Measurements from ENCODE around the gene SMIM10L1. TPM values are rescaled to one million over a fixed set of nuclear protein-coding genes. Genes with fewer than 3 reads are reported as not detected.
A peak's percentile ranks its signal among the peaks of the same experiment; 100 is the strongest.

The SMIM10L1 gene
- total RNA-seq, 4 donors from 2014 or later = 7.5 to 9.6 (median 8.1) TPM

- TF ChIP-seq CTCF (IDR thresholded peaks at IDR 0.05) = no peak
- Histone ChIP-seq H3K36me3 (peaks cover 0 to 23% (median 0%) of the 10 kb centered on the region in 3 donors), H3K27me3 (no peaks in the 10 kb centered on the region), H3K9me3 (no peaks in the 10 kb centered on the region), H3K27ac (no peak overlapping the region), H3K4me1 (peaks cover 0 to 18% (median 2%) of the 10 kb centered on the region in 4 donors), H3K4me3 (no peak overlapping the region)
- DNase-seq (ENCODE audit: low spot score in 2 of 2) = no peak
- 95 to 96% methylated on average over 1 of the region's 1 CpG for WGBS, 2 donors
Observed at GRCh38 chr12:11162502-11162901, 8.5 kb upstream of the SMIM10L1 start.

GRCh38 chr12:11164384-11164783, 6.6 kb upstream of the SMIM10L1 start:
- TF ChIP-seq EP300 (IDR thresholded peaks at IDR 0.05) (no peak), CTCF (IDR thresholded peaks at IDR 0.05) (no peak), POLR2A (IDR thresholded peaks at IDR 0.05) (no peak)

GRCh38 chr12:11166300-11166699, 4.7 kb upstream of the SMIM10L1 start:
- H3K4me1 ChIP-seq = peaks cover 0 to 44% (median 11%) of the 10 kb centered on the region in 4 donors
- DNase-seq (ENCODE audit: low spot score in 2 of 2) = no peak
- TF ChIP-seq CTCF (IDR thresholded peaks at IDR 0.05) (no peak), POLR2A (IDR thresholded peaks at IDR 0.05) (no peak), EP300 (IDR thresholded peaks at IDR 0.05) (no peak)

More at GRCh38 chr12:11164384-11164783, 6.6 kb upstream of the SMIM10L1 start:
- Histone ChIP-seq H3K4me3 (no peak overlapping the region), H3K36me3 (peaks cover 0 to 23% (median 0%) of the 10 kb centered on the region in 3 donors), H3K4me1 (peaks cover 0 to 29% (median 6%) of the 10 kb centered on the region in 4 donors), H3K27me3 (no peaks in the 10 kb centered on the region), H3K27ac (no peak overlapping the region), H3K9me3 (no peaks in the 10 kb centered on the region)
- no peak for DNase-seq (ENCODE audit: low spot score in 2 of 2)

GRCh38 chr12:11170810-11171144, 217 bp upstream of the SMIM10L1 start:
- Histone ChIP-seq H3K4me1 (peaks cover 0 to 58% (median 22%) of the 10 kb centered on the region in 4 donors), H3K9me3 (no peaks in the 10 kb centered on the region), H3K27me3 (no peaks in the 10 kb centered on the region), H3K36me3 (peaks cover 0 to 10% (median 0%) of the 10 kb centered on the region in 3 donors), H3K27ac (peak overlapping the region; percentile 79 to 98 (median 98)), H3K4me3 (peak overlapping the region; percentile 66 to 93 (median 80))
- no peak for TF ChIP-seq POLR2A (IDR thresholded peaks at IDR 0.05)
- no peak for TF ChIP-seq CTCF (IDR thresholded peaks at IDR 0.05)
- TF ChIP-seq EP300 (IDR thresholded peaks at IDR 0.05) = no peak
- no peak for DNase-seq (ENCODE audit: low spot score in 2 of 2)
- 1 to 2% methylated on average over 4 of the region's 4 CpGs for WGBS, 2 donors

More at GRCh38 chr12:11166300-11166699, 4.7 kb upstream of the SMIM10L1 start:
- Histone ChIP-seq H3K9me3 (no peaks in the 10 kb centered on the region), H3K4me3 (no peak overlapping the region), H3K36me3 (peaks cover 0 to 13% (median 0%) of the 10 kb centered on the region in 3 donors), H3K27ac (no peak overlapping the region), H3K27me3 (no peaks in the 10 kb centered on the region)

- Histone ChIP-seq H3K4me3 (peak overlapping the region; percentile 66 to 93 (median 80)), H3K9me3 (no peaks in the 10 kb centered on the region), H3K36me3 (peaks cover 0 to 4% (median 0%) of the 10 kb centered on the region in 3 donors), H3K27me3 (no peaks in the 10 kb centered on the region), H3K27ac (peak overlapping the region in 3 of 4 donors; percentile 97 to 98 (median 98)), H3K4me1 (peaks cover 0 to 51% (median 22%) of the 10 kb centered on the region in 4 donors)
- TF ChIP-seq CTCF (IDR thresholded peaks at IDR 0.05) (no peak), POLR2A (IDR thresholded peaks at IDR 0.05) (no peak)
- 1 to 3% methylated on average over 10 of the region's 10 CpGs for WGBS, 2 donors
- DNase-seq (ENCODE audit: low spot score in 2 of 2) = no peak
Observed at GRCh38 chr12:11171969-11172675, 1.1 kb downstream of the SMIM10L1 start.
